SK-N-SH treated with all-trans-retinoic acid at 6 μM for 48 hours (cell line): ENCODE measurements around the gene CGB8.

Experiments used
- ARNTL ChIP-seq: fragments of 450-650 bp; formaldehyde crosslinking; IDR thresholded peaks from 2 replicates; pipeline ENCODE4 v1.5.0; 2020; ENCODE audit warnings: low read depth, mild to moderate bottlenecking, moderate library complexity, borderline replicate concordance
- BACH2 ChIP-seq: fragments of 250-450 bp; sonication (Bioruptor Pico); IDR thresholded peaks from 2 replicates; pipeline ENCODE4 v1.9.0; 2021; ENCODE audit warnings: mild to moderate bottlenecking, borderline replicate concordance
- RARB ChIP-seq: fragments of 250-450 bp; sonication (Bioruptor Pico); IDR thresholded peaks from 2 replicates; pipeline ENCODE4 v1.8.0; 2021; ENCODE audit warnings: mild to moderate bottlenecking, moderate library complexity
- SNAI2 ChIP-seq: fragments of 250-450 bp; sonication (Bioruptor Pico); IDR thresholded peaks from 2 replicates; pipeline ENCODE4 v1.5.0; 2020; ENCODE audit warnings: mild to moderate bottlenecking, moderate library complexity
- ZFP3 ChIP-seq: fragments of 250-450 bp; sonication (Bioruptor Pico); IDR thresholded peaks from 2 replicates; pipeline ENCODE4 v1.5.0; 2020; ENCODE audit warnings: mild to moderate bottlenecking, moderate library complexity
- TF ChIP-seq, protein P1 (sequence below): fragments of 250-450 bp; sonication (Bioruptor Pico); IDR thresholded peaks from 2 replicates; pipeline ENCODE4 v1.8.0; 2020; ENCODE audit warnings: mild to moderate bottlenecking, moderate library complexity, borderline replicate concordance

DNA sequence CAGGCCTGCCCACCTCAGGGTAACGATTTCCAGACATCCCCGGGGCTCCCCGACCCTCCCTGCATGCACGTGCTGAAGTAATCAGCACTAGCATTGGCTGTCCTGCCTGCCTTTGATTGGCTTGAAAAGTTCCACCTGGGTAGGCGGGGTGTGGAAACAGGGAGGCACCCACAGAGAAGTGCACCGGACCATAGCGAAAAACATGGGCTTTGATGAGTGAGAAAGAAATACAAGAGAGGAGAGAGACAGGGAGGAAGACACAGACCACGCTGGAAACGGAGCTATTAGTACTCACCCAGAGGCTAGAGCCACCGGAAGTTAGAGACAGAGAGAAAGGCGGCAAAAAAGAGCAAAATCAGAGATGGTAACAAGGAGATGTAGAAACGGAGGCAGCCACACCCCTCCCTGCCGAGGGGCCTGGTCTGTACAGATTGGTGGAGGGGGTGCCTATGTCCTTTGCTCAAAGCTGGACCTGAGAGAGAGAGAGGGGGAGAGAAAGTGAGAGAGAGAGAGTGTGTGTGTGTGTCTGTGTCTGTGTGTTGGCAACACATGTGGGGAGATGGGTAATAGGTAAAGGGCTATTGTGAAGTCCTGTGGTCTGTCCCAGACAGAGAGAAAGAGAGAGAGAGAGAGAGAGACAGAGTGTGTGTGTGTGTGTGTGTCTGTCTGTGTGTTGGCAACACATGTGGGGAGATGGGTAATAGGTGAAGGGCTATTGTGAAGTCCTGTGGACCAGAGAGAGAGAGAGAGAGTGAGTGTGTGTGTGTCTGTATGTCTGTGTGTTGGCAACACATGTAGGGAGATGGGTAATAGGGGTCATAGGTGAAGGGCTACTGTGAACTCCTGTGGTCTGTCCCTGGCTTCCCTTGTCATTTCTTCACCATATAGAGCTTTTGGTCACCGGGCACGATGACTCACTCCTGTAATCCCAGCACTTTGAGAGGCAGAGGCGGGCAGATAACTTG is 27.7 kb downstream of the CGB8 start:
- no peak for TF ChIP-seq ZFP3 (CRISPR knock-in tag)
- TF ChIP-seq, protein P1, sequence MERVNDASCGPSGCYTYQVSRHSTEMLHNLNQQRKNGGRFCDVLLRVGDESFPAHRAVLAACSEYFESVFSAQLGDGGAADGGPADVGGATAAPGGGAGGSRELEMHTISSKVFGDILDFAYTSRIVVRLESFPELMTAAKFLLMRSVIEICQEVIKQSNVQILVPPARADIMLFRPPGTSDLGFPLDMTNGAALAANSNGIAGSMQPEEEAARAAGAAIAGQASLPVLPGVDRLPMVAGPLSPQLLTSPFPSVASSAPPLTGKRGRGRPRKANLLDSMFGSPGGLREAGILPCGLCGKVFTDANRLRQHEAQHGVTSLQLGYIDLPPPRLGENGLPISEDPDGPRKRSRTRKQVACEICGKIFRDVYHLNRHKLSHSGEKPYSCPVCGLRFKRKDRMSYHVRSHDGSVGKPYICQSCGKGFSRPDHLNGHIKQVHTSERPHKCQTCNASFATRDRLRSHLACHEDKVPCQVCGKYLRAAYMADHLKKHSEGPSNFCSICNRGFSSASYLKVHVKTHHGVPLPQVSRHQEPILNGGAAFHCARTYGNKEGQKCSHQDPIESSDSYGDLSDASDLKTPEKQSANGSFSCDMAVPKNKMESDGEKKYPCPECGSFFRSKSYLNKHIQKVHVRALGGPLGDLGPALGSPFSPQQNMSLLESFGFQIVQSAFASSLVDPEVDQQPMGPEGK (CRISPR knock-in tag): no peak
- TF ChIP-seq SNAI2 (CRISPR knock-in tag): no peak
- TF ChIP-seq ARNTL (CRISPR knock-in tag): no peak
- no peak for TF ChIP-seq RARB (CRISPR knock-in tag)
- no peak for TF ChIP-seq BACH2 (CRISPR knock-in tag)
